Measurements from ENCODE around the gene ZNF202.

The ZNF202 gene

GRCh38 chr11:123736769-123737168 lies 4.7 kb downstream of the ZNF202 start:
- no peak overlapping the region for H3K4me2 ChIP-seq (ENCODE audit: low read length, poor library complexity, severe bottlenecking)
- H3K4ac ChIP-seq (ENCODE audit: low read depth in 1 of 2, low read length in 2 of 2), result no peak overlapping the region
- H2BK15ac ChIP-seq (ENCODE audit: low read depth, poor library complexity, severe bottlenecking), result no peak overlapping the region
- no peak overlapping the region for H2BK5ac ChIP-seq (ENCODE audit: low read depth, low read length, poor library complexity, severe bottlenecking)
- no peak overlapping the region for H2AK5ac ChIP-seq (ENCODE audit: low read length, severe bottlenecking)
- DNase-seq, result no peak
- 95% methylated on average over 1 of the region's 3 CpGs for WGBS
- peaks cover 54% of the 10 kb centered on the region for H3K79me1 ChIP-seq (replicated peaks; ENCODE audit: low read length, poor library complexity, severe bottlenecking)
- H2BK120ac ChIP-seq (ENCODE audit: low read depth, low read length), result no peak overlapping the region
- peaks cover 4% of the 10 kb centered on the region for H3K4me1 ChIP-seq (ENCODE audit: control insufficient read depth, insufficient read depth, low read depth, low read length)
- H3K27me3 ChIP-seq (ENCODE audit: control insufficient read depth in 1 of 2, insufficient read depth in 1 of 2, low read length in 2 of 2), result no peaks in the 10 kb centered on the region
- no peak overlapping the region for H2BK12ac ChIP-seq (ENCODE audit: low read length in 2 of 2)
- peaks cover 0 to 55% of the 10 kb centered on the region in 2 experiments for H3K36me3 ChIP-seq (ENCODE audit: control insufficient read depth in 1 of 2, insufficient read depth in 2 of 2, low read depth in 1 of 2, low read length in 2 of 2)
- H3K18ac ChIP-seq (ENCODE audit: low read depth in 1 of 2, low read length in 2 of 2), result no peak overlapping the region
- no peak overlapping the region for H3K4me3 ChIP-seq (ENCODE audit: insufficient read depth in 1 of 2, low read depth in 1 of 2, low read length in 2 of 2)
- no peak overlapping the region for H2AFZ ChIP-seq (ENCODE audit: low read depth, low read length)
- no peak overlapping the region for H3K27ac ChIP-seq (ENCODE audit: low read length, poor library complexity, severe bottlenecking)
- H4K91ac ChIP-seq (ENCODE audit: low read length), result no peak overlapping the region
- H3K9ac ChIP-seq (ENCODE audit: low read length), result no peak overlapping the region
- no peak overlapping the region for H3K14ac ChIP-seq (ENCODE audit: low read length in 2 of 2)
- H3K9me3 ChIP-seq (ENCODE audit: control insufficient read depth, low read length), result no peaks in the 10 kb centered on the region
- no peak overlapping the region for H4K8ac ChIP-seq (ENCODE audit: low read length)
- no peak overlapping the region for H3K23ac ChIP-seq (ENCODE audit: low read length in 2 of 2)

- H3K14ac ChIP-seq (ENCODE audit: low read length in 2 of 2), result no peak overlapping the region
- no peak overlapping the region for H3K18ac ChIP-seq (ENCODE audit: low read depth in 1 of 2, low read length in 2 of 2)
- no peak overlapping the region for H4K91ac ChIP-seq (ENCODE audit: low read length)
- peaks cover 35% of the 10 kb centered on the region for H3K9me3 ChIP-seq (ENCODE audit: control insufficient read depth, low read length)
- no peak overlapping the region for H3K4ac ChIP-seq (ENCODE audit: low read depth in 1 of 2, low read length in 2 of 2)
- no peak overlapping the region for H3K23ac ChIP-seq (ENCODE audit: low read length in 2 of 2)
- H3K27ac ChIP-seq (ENCODE audit: low read length, poor library complexity, severe bottlenecking), result no peak overlapping the region
- H3K9ac ChIP-seq (ENCODE audit: low read length), result no peak overlapping the region
- H3K36me3 ChIP-seq (ENCODE audit: control insufficient read depth in 1 of 2, insufficient read depth in 2 of 2, low read depth in 1 of 2, low read length in 2 of 2), result peaks cover 54 to 76% of the 10 kb centered on the region in 2 experiments
- H2AK5ac ChIP-seq (ENCODE audit: low read length, severe bottlenecking), result no peak overlapping the region
- no peak for DNase-seq
- no peak overlapping the region for H2BK120ac ChIP-seq (ENCODE audit: low read depth, low read length)
- whole genome bisulfite sequencing, result 98% methylated on average over 7 of the region's 8 CpGs
- H3K79me1 ChIP-seq (replicated peaks; ENCODE audit: low read length, poor library complexity, severe bottlenecking), result peaks cover 40% of the 10 kb centered on the region
- H3K4me2 ChIP-seq (ENCODE audit: low read length, poor library complexity, severe bottlenecking), result no peak overlapping the region
- H2BK12ac ChIP-seq (ENCODE audit: low read length in 2 of 2), result no peak overlapping the region
- no peak overlapping the region for H4K8ac ChIP-seq (ENCODE audit: low read length)
- no peak overlapping the region for H2BK5ac ChIP-seq (ENCODE audit: low read depth, low read length, poor library complexity, severe bottlenecking)
- no peak overlapping the region for H2BK15ac ChIP-seq (ENCODE audit: low read depth, poor library complexity, severe bottlenecking)
- H2AFZ ChIP-seq (ENCODE audit: low read depth, low read length), result no peak overlapping the region
- H3K27me3 ChIP-seq (ENCODE audit: control insufficient read depth in 1 of 2, insufficient read depth in 1 of 2, low read length in 2 of 2), result no peaks in the 10 kb centered on the region
- H3K4me1 ChIP-seq (ENCODE audit: control insufficient read depth, insufficient read depth, low read depth, low read length), result no peaks in the 10 kb centered on the region
- no peak overlapping the region for H3K4me3 ChIP-seq (ENCODE audit: insufficient read depth in 1 of 2, low read depth in 1 of 2, low read length in 2 of 2)
Measured at GRCh38 chr11:123729602-123730001, 11.9 kb downstream of the ZNF202 start.

- Histone ChIP-seq H4K8ac (ENCODE audit: low read length) (no peak overlapping the region), H2BK120ac (ENCODE audit: low read depth, low read length) (no peak overlapping the region), H3K79me1 (replicated peaks; ENCODE audit: low read length, poor library complexity, severe bottlenecking) (peaks cover 17% of the 10 kb centered on the region), H3K4me3 (ENCODE audit: insufficient read depth in 1 of 2, low read depth in 1 of 2, low read length in 2 of 2) (no peak overlapping the region), H3K27ac (ENCODE audit: low read length, poor library complexity, severe bottlenecking) (no peak overlapping the region), H3K18ac (ENCODE audit: low read depth in 1 of 2, low read length in 2 of 2) (no peak overlapping the region), H3K9me3 (ENCODE audit: control insufficient read depth, low read length) (peaks cover 35% of the 10 kb centered on the region), H3K9ac (ENCODE audit: low read length) (no peak overlapping the region), H3K14ac (ENCODE audit: low read length in 2 of 2) (no peak overlapping the region), H2BK5ac (ENCODE audit: low read depth, low read length, poor library complexity, severe bottlenecking) (no peak overlapping the region), H3K4ac (ENCODE audit: low read depth in 1 of 2, low read length in 2 of 2) (no peak overlapping the region), H2BK15ac (ENCODE audit: low read depth, poor library complexity, severe bottlenecking) (no peak overlapping the region), H3K23ac (ENCODE audit: low read length in 2 of 2) (no peak overlapping the region), H3K27me3 (ENCODE audit: control insufficient read depth in 1 of 2, insufficient read depth in 1 of 2, low read length in 2 of 2) (no peaks in the 10 kb centered on the region), H3K36me3 (ENCODE audit: control insufficient read depth in 1 of 2, insufficient read depth in 2 of 2, low read depth in 1 of 2, low read length in 2 of 2) (peaks cover 58 to 72% of the 10 kb centered on the region in 2 experiments), H2AFZ (ENCODE audit: low read depth, low read length) (no peak overlapping the region), H3K4me2 (ENCODE audit: low read length, poor library complexity, severe bottlenecking) (no peak overlapping the region), H2BK12ac (ENCODE audit: low read length in 2 of 2) (no peak overlapping the region), H4K91ac (ENCODE audit: low read length) (no peak overlapping the region), H3K4me1 (ENCODE audit: control insufficient read depth, insufficient read depth, low read depth, low read length) (no peaks in the 10 kb centered on the region), H2AK5ac (ENCODE audit: low read length, severe bottlenecking) (no peak overlapping the region)
- WGBS, result 98% methylated on average over 14 of the region's 23 CpGs
- no peak for DNase-seq
Measured at GRCh38 chr11:123725995-123726655, 15.3 kb downstream of the ZNF202 start.

DNA sequence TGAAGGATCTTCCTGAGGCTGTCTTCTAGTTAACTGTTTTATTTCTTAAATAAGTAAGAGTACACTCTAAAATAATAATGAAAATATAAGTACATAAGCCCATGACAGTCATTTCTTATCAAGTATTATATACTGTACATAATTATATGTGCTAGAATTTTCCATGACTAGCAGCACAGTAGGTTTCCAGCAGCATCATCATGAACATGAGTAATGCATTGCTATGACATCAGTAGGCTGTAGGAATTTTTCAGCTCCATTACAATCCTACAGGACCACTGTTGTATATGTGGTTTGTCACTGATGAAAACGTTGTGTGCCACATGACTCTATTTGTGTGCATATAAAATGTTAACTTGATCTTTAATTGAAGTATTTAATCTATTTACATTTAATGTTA lies 22.0 kb downstream of the ZNF202 start:
- Histone ChIP-seq H3K27ac (ENCODE audit: low read length, poor library complexity, severe bottlenecking) (no peak overlapping the region), H2BK5ac (ENCODE audit: low read depth, low read length, poor library complexity, severe bottlenecking) (no peak overlapping the region), H3K79me1 (replicated peaks; ENCODE audit: low read length, poor library complexity, severe bottlenecking) (no peaks in the 10 kb centered on the region), H3K36me3 (ENCODE audit: control insufficient read depth in 1 of 2, insufficient read depth in 2 of 2, low read depth in 1 of 2, low read length in 2 of 2) (peaks cover 2 to 7% of the 10 kb centered on the region in 2 experiments), H3K23ac (ENCODE audit: low read length in 2 of 2) (no peak overlapping the region), H2BK12ac (ENCODE audit: low read length in 2 of 2) (no peak overlapping the region), H2BK120ac (ENCODE audit: low read depth, low read length) (no peak overlapping the region), H3K9ac (ENCODE audit: low read length) (no peak overlapping the region), H2AFZ (ENCODE audit: low read depth, low read length) (no peak overlapping the region), H3K4me3 (ENCODE audit: insufficient read depth in 1 of 2, low read depth in 1 of 2, low read length in 2 of 2) (no peak overlapping the region), H3K27me3 (ENCODE audit: control insufficient read depth in 1 of 2, insufficient read depth in 1 of 2, low read length in 2 of 2) (peaks cover 0 to 16% of the 10 kb centered on the region in 2 experiments), H3K4me2 (ENCODE audit: low read length, poor library complexity, severe bottlenecking) (no peak overlapping the region), H3K14ac (ENCODE audit: low read length in 2 of 2) (no peak overlapping the region), H3K9me3 (ENCODE audit: control insufficient read depth, low read length) (no peaks in the 10 kb centered on the region), H3K18ac (ENCODE audit: low read depth in 1 of 2, low read length in 2 of 2) (no peak overlapping the region), H3K4ac (ENCODE audit: low read depth in 1 of 2, low read length in 2 of 2) (no peak overlapping the region), H3K4me1 (ENCODE audit: control insufficient read depth, insufficient read depth, low read depth, low read length) (no peaks in the 10 kb centered on the region), H4K8ac (ENCODE audit: low read length) (no peak overlapping the region), H2AK5ac (ENCODE audit: low read length, severe bottlenecking) (no peak overlapping the region), H2BK15ac (ENCODE audit: low read depth, poor library complexity, severe bottlenecking) (no peak overlapping the region), H4K91ac (ENCODE audit: low read length) (no peak overlapping the region)
- WGBS, result no CpG with 5 or more reads among the region's 1 CpG
- DNase-seq, result peak; percentile 32

Measured in mesenchymal stem cell (in vitro differentiated cells and primary cell).